ENCODE data around the gene CTRB2.
"Not testable (repeated sequence)": the region's sequence is repeated elsewhere in the genome, so short reads cannot be mapped to it uniquely, and the experiment has no call there.

The CTRB2 gene

GRCh38 chr16:75204905-75205304, 2.1 kb downstream of the CTRB2 start:
- DNase-seq (ENCODE audit: low read depth): not testable (repeated sequence)

GRCh38 chr16:75204410-75204758, 2.6 kb downstream of the CTRB2 start:
- no peak for DNase-seq (ENCODE audit: low read depth)

- no peak for DNase-seq (ENCODE audit: low read depth)
These were observed 3.1 kb downstream of the CTRB2 start for GRCh38 chr16:75203667-75204409.

- DNase-seq (ENCODE audit: low read depth): no peak
These were observed 3.9 kb downstream of the CTRB2 start for GRCh38 chr16:75203096-75203495.

- DNase-seq (ENCODE audit: low read depth): no peak
These were observed 4.8 kb downstream of the CTRB2 start for GRCh38 chr16:75202069-75202590.

- no peak for DNase-seq (ENCODE audit: low read depth)
These were observed 8.8 kb downstream of the CTRB2 start for GRCh38 chr16:75198135-75198600.

- no peak for DNase-seq (ENCODE audit: low read depth)
These were observed 9.3 kb downstream of the CTRB2 start for GRCh38 chr16:75197522-75198134.

GRCh38 chr16:75196836-75197235, 10.1 kb downstream of the CTRB2 start:
- DNase-seq (ENCODE audit: low read depth): no peak

GRCh38 chr16:75195811-75196790, 10.9 kb downstream of the CTRB2 start:
- DNase-seq (ENCODE audit: low read depth): no peak

- no peak for DNase-seq (ENCODE audit: low read depth)
These were observed 13.1 kb downstream of the CTRB2 start for GRCh38 chr16:75193730-75194444.

- DNase-seq (ENCODE audit: low read depth): no peak
These were observed 13.7 kb downstream of the CTRB2 start for GRCh38 chr16:75193265-75193650.

- no peak for DNase-seq (ENCODE audit: low read depth)
These were observed 14.2 kb downstream of the CTRB2 start for GRCh38 chr16:75192606-75193264.

GRCh38 chr16:75189638-75190245, 17.2 kb downstream of the CTRB2 start:
- no peak for DNase-seq (ENCODE audit: low read depth)

GRCh38 chr16:75188832-75189477, 18.0 kb downstream of the CTRB2 start:
- no peak for DNase-seq (ENCODE audit: low read depth)

GRCh38 chr16:75181630-75182029, 25.3 kb downstream of the CTRB2 start:
- no peak for DNase-seq (ENCODE audit: low read depth)

- DNase-seq (ENCODE audit: low read depth): no peak
These were observed 27.8 kb downstream of the CTRB2 start for GRCh38 chr16:75179208-75179607.

- no peak for DNase-seq (ENCODE audit: low read depth)
These were observed 30.0 kb downstream of the CTRB2 start for GRCh38 chr16:75176926-75177325.

- DNase-seq (ENCODE audit: low read depth): no peak
These were observed 31.9 kb downstream of the CTRB2 start for GRCh38 chr16:75175074-75175473.

- DNase-seq (ENCODE audit: low read depth): no peak
These were observed 34.4 kb downstream of the CTRB2 start for GRCh38 chr16:75172578-75172977.

- no peak for DNase-seq (ENCODE audit: low read depth)
These were observed 37.0 kb downstream of the CTRB2 start for GRCh38 chr16:75169899-75170405.
